SK-N-SH (cell line): ENCODE results near the gene C11orf98. TPM values are rescaled to one million over a fixed set of nuclear protein-coding genes. Genes with fewer than 3 reads are reported as not detected.

Source experiments
- CTCF ChIA-PET: fragments of 300-600, 350-600 bp; formaldehyde crosslinking; extraction: SDS; loops from one replicate; lab custom pipeline; 2021; lab: Yijun Ruan, JAX
- POLR2A ChIA-PET: fragments of 350-600 bp; sonication (Branson Sonifier 250); formaldehyde crosslinking; extraction: SDS; loops from one replicate; lab custom pipeline; 2020; ENCODE audit warnings: antibody characterized with exemption, inconsistent platforms; lab: Yijun Ruan, JAX
- DNase-seq: peaks from one replicate; pipeline ENCODE4 v3.0.0; 2012
- H2AFZ ChIP-seq: fragments of 200-600 bp; sonication (generic); 2 replicates; pipeline ENCODE4 v1.8.1; 2016; ENCODE audit warnings: antibody characterized with exemption, mild to moderate bottlenecking, low read depth
- H3F3A ChIP-seq: fragments of 200-600 bp; sonication (generic); replicated peaks from 2 replicates; pipeline ENCODE3; 2016; ENCODE audit warnings: antibody characterized with exemption, mild to moderate bottlenecking; ENCODE audit not compliant: insufficient read depth
- H3K27ac ChIP-seq, 2 experiments: fragments of 200-500 bp in 1 of 2; fragments of 200-600 bp in 1 of 2; sonication (Bioruptor generic) in 1 of 2; sonication (generic), shearing (Covaris generic) in 1 of 2; 2 replicates each; pipeline versions ENCODE4 v1.5.1 to v1.6.1; 2014 to 2016; ENCODE audit warnings: low read depth in 2 of 2, inconsistent platforms in 1 of 2, low read length in 1 of 2, mild to moderate bottlenecking in 1 of 2, mixed read lengths in 1 of 2
- H3K27me3 ChIP-seq: fragments of 200-600 bp; sonication (generic), shearing (Covaris generic); 2 replicates; pipeline ENCODE4 v1.6.1; 2016; ENCODE audit warnings: mixed run types; ENCODE audit not compliant: insufficient read depth
- H3K36me3 ChIP-seq, 2 experiments: fragments of 200-500 bp in 1 of 2; fragments of 200-600 bp in 1 of 2; sonication (Bioruptor generic) in 1 of 2; sonication (generic) in 1 of 2; replicated peaks in 1 of 2; 2 replicates each; pipeline versions ENCODE3 to v1.5.1; 2014 to 2016; ENCODE audit warnings: low read length in 1 of 2, mild to moderate bottlenecking in 1 of 2; ENCODE audit not compliant: insufficient read depth in 2 of 2, control insufficient read depth in 1 of 2
- H3K4me1 ChIP-seq, 2 experiments: fragments of 200-500 bp in 1 of 2; fragments of 200-600 bp in 1 of 2; sonication (Bioruptor generic) in 1 of 2; sonication (generic), shearing (Covaris generic) in 1 of 2; 2 replicates each; pipeline versions ENCODE4 v1.5.1 to v1.6.1; 2014 to 2016; ENCODE audit warnings: low read depth in 1 of 2, low read length in 1 of 2, mixed run types in 1 of 2; ENCODE audit not compliant: insufficient read depth in 2 of 2, control insufficient read depth in 1 of 2
- H3K4me2 ChIP-seq: fragments of 200-600 bp; sonication (generic), shearing (Covaris generic); 2 replicates; pipeline ENCODE4 v1.6.1; 2017; ENCODE audit warnings: mixed run types
- H3K4me3 ChIP-seq, 2 experiments: fragments of 200-500 bp in 1 of 2; fragments of 200-600 bp in 1 of 2; sonication (Bioruptor generic) in 1 of 2; sonication (generic), shearing (Covaris generic) in 1 of 2; 2 replicates each; pipeline versions ENCODE4 v1.5.1 to v1.8.1; 2014 to 2016; ENCODE audit warnings: low read depth in 2 of 2, inconsistent platforms in 1 of 2, low read length in 1 of 2, mild to moderate bottlenecking in 1 of 2, mixed read lengths in 1 of 2, moderate library complexity in 1 of 2
- H3K79me2 ChIP-seq: fragments of 200-600 bp; sonication (generic); 2 replicates; pipeline ENCODE4 v1.8.1; 2017; ENCODE audit warnings: mild to moderate bottlenecking; ENCODE audit not compliant: insufficient read depth
- H3K9ac ChIP-seq: fragments of 200-600 bp; sonication (generic); 2 replicates; pipeline ENCODE4 v1.6.1; 2017; ENCODE audit warnings: mixed run types
- H3K9me2 ChIP-seq: fragments of 200-600 bp; sonication (generic); 2 replicates; pipeline ENCODE4 v1.6.1; 2017; ENCODE audit warnings: mixed run types
- H3K9me3 ChIP-seq: fragments of 200-600 bp; sonication (generic); 2 replicates; pipeline ENCODE4 v1.6.1; 2017; ENCODE audit warnings: mixed run types, mild to moderate bottlenecking, moderate library complexity
- H4K20me1 ChIP-seq: fragments of 200-600 bp; sonication (generic); 2 replicates; pipeline ENCODE4 v1.6.1; 2017; ENCODE audit warnings: mild to moderate bottlenecking, mixed run types; ENCODE audit not compliant: insufficient read depth
- CTCF ChIP-seq: fragments of 200-600 bp; sonication (generic); IDR thresholded peaks from 2 replicates; pipeline ENCODE4 v1.6.1; 2017; ENCODE audit warnings: antibody characterized with exemption, mild to moderate bottlenecking, moderate library complexity
- MEF2A ChIP-seq: IDR thresholded peaks from 2 replicates; pipeline ENCODE4 v1.4.0; 2012; ENCODE audit warnings: low read depth, borderline replicate concordance
- MXI1 ChIP-seq: IDR thresholded peaks from 2 replicates; pipeline ENCODE4 v1.6.1; 2012; ENCODE audit warnings: mild to moderate bottlenecking, low read depth, low read length, improper control_type of control experiment
- NFIC ChIP-seq: IDR thresholded peaks from 2 replicates; pipeline ENCODE4 v1.4.0; 2012; ENCODE audit warnings: borderline replicate concordance
- NRF1 ChIP-seq: IDR thresholded peaks from 2 replicates; pipeline ENCODE4 v1.6.1; 2012; ENCODE audit warnings: low read depth, mild to moderate bottlenecking, low read length
- TCF12 ChIP-seq: IDR thresholded peaks from 2 replicates; pipeline ENCODE4 v1.4.0; 2012
- WGBS: methylation state at CpG from one replicate; pipeline ENCODE4 v1.1.6; 2017; ENCODE audit warnings: low lambda C conversion rate; 5-methylcytosine and 5-hydroxymethylcytosine counted together
- polyA plus RNA-seq, 3 experiments: library from polyadenylated mRNA; depleted of rRNA; stranded (reverse); fragments of >200 nt; gene quantifications; 2 replicates each; pipeline ENCODE4 v1.2.3, GENCODE V29; 2012
- TF ChIP-seq, protein P1 (sequence below): IDR thresholded peaks from 2 replicates; pipeline ENCODE4 v1.4.0; 2012; ENCODE audit warnings: low read depth, borderline replicate concordance
- TF ChIP-seq, protein P2 (sequence below): IDR thresholded peaks from 2 replicates; pipeline ENCODE4 v1.4.0; 2012; ENCODE audit warnings: low read depth

C11orf98 gene
- polyA plus RNA-seq, 1 of the 3 experiments (the other 2 are of a cell fraction): 126 TPM

- no peak overlapping the region for H3K4me2 ChIP-seq
- H3F3A ChIP-seq: peaks cover 5% of the 10 kb centered on the region
- H3K36me3 ChIP-seq: peaks cover 11 to 16% of the 10 kb centered on the region in 2 experiments
- H3K9me3 ChIP-seq: no peaks in the 10 kb centered on the region
- TF ChIP-seq TCF12 (no peak), NFIC (no peak), MXI1 (no peak), MEF2A (no peak), NRF1 (no peak)
- TF ChIP-seq, protein P1, sequence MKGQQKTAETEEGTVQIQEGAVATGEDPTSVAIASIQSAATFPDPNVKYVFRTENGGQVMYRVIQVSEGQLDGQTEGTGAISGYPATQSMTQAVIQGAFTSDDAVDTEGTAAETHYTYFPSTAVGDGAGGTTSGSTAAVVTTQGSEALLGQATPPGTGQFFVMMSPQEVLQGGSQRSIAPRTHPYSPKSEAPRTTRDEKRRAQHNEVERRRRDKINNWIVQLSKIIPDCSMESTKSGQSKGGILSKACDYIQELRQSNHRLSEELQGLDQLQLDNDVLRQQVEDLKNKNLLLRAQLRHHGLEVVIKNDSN: no peak
- TF ChIP-seq, protein P2, sequence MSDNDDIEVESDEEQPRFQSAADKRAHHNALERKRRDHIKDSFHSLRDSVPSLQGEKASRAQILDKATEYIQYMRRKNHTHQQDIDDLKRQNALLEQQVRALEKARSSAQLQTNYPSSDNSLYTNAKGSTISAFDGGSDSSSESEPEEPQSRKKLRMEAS: no peak
- no peak overlapping the region for H3K4me3 ChIP-seq
- H4K20me1 ChIP-seq: 0 out of 2 replicates have a peak, but pooled peaks cover 5% of the 10 kb centered on the region
- ChIA-PET CTCF (interaction anchor here (0.8 to 2.4 kb wide), 6 partner anchors 37 to 232 kb away, joined by 3 to 10 read pairs (median 4); partner anchors contain the start of genes SLC3A2 and TUT1), POLR2A (interaction anchor here (0.7 to 7.3 kb wide), 2 partner anchors 15 to 192 kb away, joined by 3 to 52 read pairs; partner anchors contain the start of genes C11orf98 and CSKMT)
- H3K9ac ChIP-seq: no peak overlapping the region
- WGBS: 84% methylated on average over 2 of the region's 11 CpGs
- H3K27me3 ChIP-seq: no peaks in the 10 kb centered on the region
- peaks cover 7 to 13% of the 10 kb centered on the region in 2 experiments; a peak in 2 of 4 replicates for H3K4me1 ChIP-seq
- no peak for DNase-seq
- H3K79me2 ChIP-seq: peaks cover 55% of the 10 kb centered on the region
- no peak overlapping the region for H2AFZ ChIP-seq
- no peak overlapping the region for H3K27ac ChIP-seq
- no peaks in the 10 kb centered on the region for H3K9me2 ChIP-seq
Measured at GRCh38 chr11:62648967-62649364, 16.0 kb downstream of the C11orf98 start.

DNA sequence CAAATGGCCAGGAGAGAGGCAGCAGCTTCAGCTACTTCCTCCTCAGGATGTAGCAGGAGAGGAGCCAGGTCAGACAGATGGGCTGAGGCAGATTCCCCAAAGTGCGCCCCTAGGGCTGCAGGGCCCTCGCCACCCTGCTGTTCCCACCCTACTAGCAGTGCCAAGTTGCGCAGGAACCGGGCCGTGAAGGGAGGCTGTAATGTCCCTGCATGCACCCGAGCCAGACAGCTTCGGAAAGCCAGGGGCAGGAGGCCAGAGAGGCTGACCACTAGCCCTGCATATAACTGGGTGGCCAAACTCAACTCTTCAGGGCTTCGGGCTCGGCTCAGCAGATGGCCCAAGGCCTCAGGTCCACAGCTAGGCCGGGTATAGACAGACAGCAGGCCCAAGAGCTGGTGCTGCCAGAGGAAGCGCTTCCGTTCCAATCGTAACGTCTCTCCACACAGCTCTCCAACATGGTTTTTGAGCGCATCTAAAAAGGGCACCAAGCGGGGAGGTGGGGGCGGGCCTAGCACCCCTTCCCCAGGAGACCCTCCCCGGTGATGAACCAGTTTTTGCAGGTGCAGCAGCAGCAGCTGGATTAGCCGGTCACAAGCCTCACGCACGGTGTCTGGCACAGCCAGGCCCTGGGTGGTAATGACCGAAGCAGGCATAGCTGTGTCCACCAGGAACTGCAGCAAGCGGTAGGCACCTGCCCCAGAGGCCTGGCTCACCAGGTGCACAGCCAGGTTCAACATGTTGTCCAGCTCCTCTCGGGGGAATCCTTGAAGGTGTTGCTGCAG is 16.6 kb downstream of the C11orf98 start:
- CTCF ChIA-PET: interaction anchor here (1.2 to 2.4 kb wide), 6 partner anchors 36 to 254 kb away, joined by 3 to 10 read pairs (median 4); partner anchors contain the start of genes SLC3A2 and TUT1
- no peaks in the 10 kb centered on the region for H3K9me3 ChIP-seq

More for the DNA sequence above, 16.6 kb downstream of the C11orf98 start:
- POLR2A ChIA-PET: interaction anchor here (0.5 to 7.3 kb wide), 4 partner anchors 16 to 193 kb away, joined by 3 to 52 read pairs (median 4); partner anchors contain the start of genes C11orf98, CSKMT and TUT1
- peaks cover 7 to 13% of the 10 kb centered on the region in 2 experiments; a peak in 2 of 4 replicates for H3K4me1 ChIP-seq
- peaks cover 60% of the 10 kb centered on the region for H3K79me2 ChIP-seq
- H3K27me3 ChIP-seq: no peaks in the 10 kb centered on the region
- no peak for TF ChIP-seq CTCF
- H3K27ac ChIP-seq: no peak overlapping the region
- 92% methylated on average over 8 of the region's 24 CpGs for WGBS
- no peak overlapping the region for H3K9ac ChIP-seq
- peaks cover 16 to 17% of the 10 kb centered on the region in 2 experiments for H3K36me3 ChIP-seq
- no peaks in the 10 kb centered on the region for H3K9me2 ChIP-seq
- H3F3A ChIP-seq: peaks cover 5% of the 10 kb centered on the region
- no peak overlapping the region for H3K4me3 ChIP-seq
- no peak overlapping the region for H2AFZ ChIP-seq
- 0 out of 2 replicates have a peak, but pooled peaks cover 5% of the 10 kb centered on the region for H4K20me1 ChIP-seq
- DNase-seq: no peak
- H3K4me2 ChIP-seq: no peak overlapping the region
